PC-9 (cell line): ENCODE data around the gene GUCY2D. TPM values are rescaled to one million over a fixed set of nuclear protein-coding genes. Genes with fewer than 3 reads are reported as not detected.
A peak's percentile ranks its signal among the peaks of the same experiment; 100 is the strongest.

Experiments used
- BruUV-seq: library from RNA; stranded (reverse); fragments of 400-500 nt; replicated peaks from 2 replicates; lab custom pipeline; 2021; lab: Mats Ljungman, UMichigan
- CTCF ChIA-PET: fragments of 300-600 bp; sonication (Branson Sonifier 250); formaldehyde crosslinking; loops from one replicate; lab custom pipeline; 2022; ENCODE audit warnings: antibody characterized with exemption; lab: Charles Lee
- POLR2A ChIA-PET: fragments of 300-600 bp; sonication (Branson Sonifier 250); formaldehyde crosslinking; loops from one replicate; lab custom pipeline; 2022; ENCODE audit warnings: antibody characterized with exemption; ENCODE audit not compliant: unreplicated experiment; lab: Charles Lee
- DNase-seq, 2 experiments: peaks; one replicate each; pipeline versions ENCODE4 v3.0.0 to v3.0.0-alpha.2; 2015 to 2022; ENCODE audit warnings: mixed read lengths in 1 of 2
- H2AFZ ChIP-seq: fragments of 200-600 bp; sonication (generic); 2 replicates; pipeline ENCODE4 v1.8.1; 2017; ENCODE audit warnings: antibody characterized with exemption
- H3F3A ChIP-seq: fragments of 200-600 bp; sonication (generic); 2 replicates; pipeline ENCODE4 v1.8.1; 2017; ENCODE audit warnings: antibody characterized with exemption, mild to moderate bottlenecking, low read depth; ENCODE audit not compliant: insufficient read depth
- H3K27ac ChIP-seq: fragments of 200-600 bp; sonication (generic); 2 replicates; pipeline ENCODE4 v1.6.1; 2016; ENCODE audit warnings: mixed run types
- H3K27me3 ChIP-seq: fragments of 200-600 bp; sonication (generic); 2 replicates; pipeline ENCODE4 v1.6.1; 2016; ENCODE audit warnings: low read depth, mixed run types; ENCODE audit not compliant: insufficient read depth
- H3K36me3 ChIP-seq: fragments of 200-600 bp; sonication (generic); 2 replicates; pipeline ENCODE4 v1.6.1; 2016; ENCODE audit warnings: low read depth, mixed run types
- H3K4me1 ChIP-seq: fragments of 200-600 bp; sonication (generic); replicated peaks from 2 replicates; pipeline ENCODE4 v1.6.1; 2016; ENCODE audit warnings: mixed run types; ENCODE audit not compliant: insufficient read depth
- H3K4me2 ChIP-seq: fragments of 200-600 bp; sonication (generic); 2 replicates; pipeline ENCODE4 v1.6.1; 2017; ENCODE audit warnings: mixed run types
- H3K4me3 ChIP-seq: fragments of 200-600 bp; sonication (generic); 2 replicates; pipeline ENCODE4 v1.6.1; 2016; ENCODE audit warnings: mixed run types
- H3K79me2 ChIP-seq: fragments of 200-600 bp; sonication (generic); 2 replicates; pipeline ENCODE4 v1.6.1; 2017; ENCODE audit warnings: low read depth, mixed run types
- H3K9me2 ChIP-seq: fragments of 200-600 bp; sonication (generic); 2 replicates; pipeline ENCODE4 v1.8.1; 2017; ENCODE audit warnings: mild to moderate bottlenecking; ENCODE audit not compliant: insufficient read depth
- H3K9me3 ChIP-seq: fragments of 200-600 bp; sonication (generic); 2 replicates; pipeline ENCODE4 v1.8.1; 2016; ENCODE audit warnings: low read depth; ENCODE audit not compliant: insufficient read depth
- H4K20me1 ChIP-seq: fragments of 200-600 bp; sonication (generic); 2 replicates; pipeline ENCODE4 v1.8.1; 2017; ENCODE audit not compliant: insufficient read depth
- EZH2 ChIP-seq: fragments of 200-600 bp; sonication (generic); IDR thresholded peaks from 2 replicates; pipeline ENCODE4 v1.8.0; 2017; ENCODE audit warnings: antibody characterized with exemption, low read depth
- intact Hi-C: fragments of 100-400 bp; cut with micrococcal nuclease; formaldehyde crosslinking; loops from one replicate; pipeline ENCODE4 v1.10.0; 2022; ENCODE audit not compliant: unreplicated experiment
- total RNA-seq: library from RNA; stranded (reverse); gene quantifications from 2 replicates; pipeline ENCODE4 v1.2.3, GENCODE V29; 2021
- TF ChIP-seq, protein P1 (sequence below): fragments of 200-600 bp; sonication (generic); conservative IDR thresholded peaks from 2 replicates; pipeline ENCODE4 v1.6.1; 2017; ENCODE audit warnings: mixed run types, antibody characterized with exemption, mild to moderate bottlenecking, moderate library complexity

Gene GUCY2D
- total RNA-seq, 1 experiment from 2014 or later, result 0.79 TPM

DNA sequence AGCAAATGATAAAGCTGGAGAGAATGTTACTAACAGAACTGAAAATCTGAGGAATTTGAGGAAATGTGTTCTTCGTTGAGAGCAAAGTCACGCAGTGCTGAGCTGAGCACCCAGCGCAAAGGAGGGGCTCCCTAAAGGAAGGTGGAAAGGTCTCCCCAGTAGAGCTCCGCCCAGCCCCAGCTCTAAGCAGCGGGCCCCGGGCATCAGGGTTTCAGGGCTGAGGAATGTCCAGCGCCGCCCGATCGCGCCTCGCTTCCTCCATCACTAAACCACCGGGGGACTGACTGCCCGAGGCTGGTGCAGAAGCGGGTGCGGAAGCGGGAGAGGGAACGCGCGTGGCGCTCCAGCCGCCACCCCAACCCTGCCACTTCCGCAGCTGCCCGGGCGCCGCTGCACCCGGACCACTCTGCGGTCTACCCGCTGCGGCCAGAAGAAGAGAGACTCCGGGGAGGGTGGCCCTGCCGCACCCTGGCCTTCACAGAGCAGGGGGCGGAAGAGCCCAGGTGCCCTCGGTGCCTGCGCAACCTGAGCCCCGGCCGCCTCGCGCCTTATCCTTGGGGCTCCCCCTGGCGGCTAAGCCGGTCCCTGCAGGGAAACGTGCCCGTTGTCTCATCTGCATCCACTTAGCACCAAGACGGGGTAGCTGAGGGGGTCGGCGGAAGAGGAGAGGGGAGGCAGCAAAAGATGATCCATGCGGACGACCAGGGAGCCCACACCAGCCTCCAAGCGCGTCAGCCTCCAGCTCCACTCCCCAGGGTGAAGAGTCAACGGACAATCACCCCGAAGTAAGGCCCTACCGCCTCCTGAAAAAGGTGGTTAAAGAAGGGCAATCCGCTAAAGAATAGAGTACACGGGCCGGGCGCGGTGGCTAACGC, 12.4 kb upstream of the GUCY2D start:
- ChIA-PET POLR2A (interaction anchor here (0.5 to 0.7 kb wide), 3 partner anchors 52 to 155 kb away, joined by 6 to 8 read pairs (median 8); no protein-coding TSS in a partner anchor), CTCF (interaction anchor here (0.6 to 2.9 kb wide), 18 partner anchors 15 to 340 kb away, joined by 3 to 13 read pairs (median 4); partner anchors contain the start of genes ATP1B2, CNTROB, RNF227 and TRAPPC1)

DNA sequence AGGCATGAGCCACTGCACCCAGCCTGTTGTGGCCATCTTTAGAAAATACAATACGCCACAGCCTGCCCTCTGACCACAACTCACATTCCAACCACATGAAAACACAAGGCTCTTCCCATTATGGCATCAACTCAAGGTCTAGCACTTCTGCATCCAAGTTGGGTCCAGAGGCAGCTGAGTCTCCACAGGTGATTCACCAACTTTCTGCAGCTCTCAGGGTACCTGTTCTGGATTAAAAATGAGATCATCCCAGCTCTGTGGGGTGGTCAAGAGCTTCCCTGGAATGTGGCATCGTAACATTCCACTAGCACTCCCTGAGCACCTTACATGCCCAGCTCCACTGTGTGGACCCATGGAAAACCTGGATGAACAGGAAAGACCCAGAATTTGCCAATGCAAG, 9.9 kb upstream of the GUCY2D start:
- peak; percentile 70 to 77 for DNase-seq
- H3K9me3 ChIP-seq, result no peaks in the 10 kb centered on the region
- H4K20me1 ChIP-seq, result no peaks in the 10 kb centered on the region
- BruUV-seq, result no TSS peak
- H3K4me1 ChIP-seq, result peaks cover 8% of the 10 kb centered on the region; the same call in 1 of the 2 replicates
- no peaks in the 10 kb centered on the region for H3K27me3 ChIP-seq
- H3F3A ChIP-seq, result peaks cover 19% of the 10 kb centered on the region; the same call in 1 of the 2 replicates
- intact Hi-C loops, result loop anchor here (5.0 kb wide), 1 partner anchor 65 kb away; no protein-coding TSS in a partner anchor
- ChIA-PET CTCF (interaction anchor here (0.9 kb wide), 1 partner anchor 49 kb away, joined by 3 read pairs; no protein-coding TSS in a partner anchor), POLR2A (interaction anchor here (0.7 kb wide), 1 partner anchor 232 kb away, joined by 3 read pairs; no protein-coding TSS in a partner anchor)
- no peak overlapping the region for H3K4me3 ChIP-seq
- no peak overlapping the region for H2AFZ ChIP-seq
- no peaks in the 10 kb centered on the region for H3K79me2 ChIP-seq
- no peaks in the 10 kb centered on the region for H3K9me2 ChIP-seq
- no peaks in the 10 kb centered on the region for H3K36me3 ChIP-seq
- no peak for TF ChIP-seq EZH2
- H3K4me2 ChIP-seq, result no peak overlapping the region
- H3K27ac ChIP-seq, result no peak overlapping the region

More for the DNA sequence above, 12.4 kb upstream of the GUCY2D start:
- Histone ChIP-seq H2AFZ (peak overlapping the region; percentile 88), H3K36me3 (no peaks in the 10 kb centered on the region), H3K4me2 (peak overlapping the region; percentile 78), H3K4me1 (no peaks in the 10 kb centered on the region; the same call in 1 of the 2 replicates), H3K27me3 (no peaks in the 10 kb centered on the region), H3K79me2 (no peaks in the 10 kb centered on the region), H3K4me3 (peak overlapping the region; percentile 62), H3K9me2 (no peaks in the 10 kb centered on the region), H3K9me3 (no peaks in the 10 kb centered on the region), H4K20me1 (no peaks in the 10 kb centered on the region), H3K27ac (no peak overlapping the region), H3F3A (peaks cover 15% of the 10 kb centered on the region; the same call in 1 of the 2 replicates)
- TF ChIP-seq, protein P1, sequence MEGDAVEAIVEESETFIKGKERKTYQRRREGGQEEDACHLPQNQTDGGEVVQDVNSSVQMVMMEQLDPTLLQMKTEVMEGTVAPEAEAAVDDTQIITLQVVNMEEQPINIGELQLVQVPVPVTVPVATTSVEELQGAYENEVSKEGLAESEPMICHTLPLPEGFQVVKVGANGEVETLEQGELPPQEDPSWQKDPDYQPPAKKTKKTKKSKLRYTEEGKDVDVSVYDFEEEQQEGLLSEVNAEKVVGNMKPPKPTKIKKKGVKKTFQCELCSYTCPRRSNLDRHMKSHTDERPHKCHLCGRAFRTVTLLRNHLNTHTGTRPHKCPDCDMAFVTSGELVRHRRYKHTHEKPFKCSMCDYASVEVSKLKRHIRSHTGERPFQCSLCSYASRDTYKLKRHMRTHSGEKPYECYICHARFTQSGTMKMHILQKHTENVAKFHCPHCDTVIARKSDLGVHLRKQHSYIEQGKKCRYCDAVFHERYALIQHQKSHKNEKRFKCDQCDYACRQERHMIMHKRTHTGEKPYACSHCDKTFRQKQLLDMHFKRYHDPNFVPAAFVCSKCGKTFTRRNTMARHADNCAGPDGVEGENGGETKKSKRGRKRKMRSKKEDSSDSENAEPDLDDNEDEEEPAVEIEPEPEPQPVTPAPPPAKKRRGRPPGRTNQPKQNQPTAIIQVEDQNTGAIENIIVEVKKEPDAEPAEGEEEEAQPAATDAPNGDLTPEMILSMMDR, result peak; percentile 83
- no peak for TF ChIP-seq EZH2
- intact Hi-C loops, result loop anchor here (1.0 to 5.0 kb wide), 7 partner anchors 51 to 247 kb away; partner anchors contain the start of gene CNTROB
- peak; percentile 40 to 92 for DNase-seq
- BruUV-seq, result no TSS peak

DNA sequence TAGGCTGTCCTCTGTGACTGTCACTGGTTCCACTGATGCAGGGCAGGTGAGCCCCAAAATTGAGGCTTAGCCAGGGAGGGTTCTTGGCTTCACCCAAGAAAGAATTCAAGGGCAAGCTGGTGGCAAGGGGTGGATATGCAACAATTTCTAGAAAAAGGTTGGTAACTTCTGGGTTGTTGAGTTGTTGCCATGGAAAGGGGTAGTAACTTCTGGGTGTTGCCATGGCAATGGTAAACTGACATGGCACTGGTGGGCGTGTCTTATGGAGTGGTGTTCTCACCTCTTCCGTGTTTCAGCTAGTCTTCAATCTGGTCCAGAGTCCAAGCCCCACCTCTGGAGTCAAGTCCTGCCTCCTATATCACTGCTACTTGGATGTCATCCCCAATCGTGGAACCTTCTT, 9.5 kb upstream of the GUCY2D start:
- Histone ChIP-seq H2AFZ (no peak overlapping the region), H3F3A (peaks cover 19% of the 10 kb centered on the region; the same call in 1 of the 2 replicates), H3K4me2 (no peak overlapping the region), H3K27ac (no peak overlapping the region), H4K20me1 (no peaks in the 10 kb centered on the region), H3K9me2 (no peaks in the 10 kb centered on the region), H3K9me3 (no peaks in the 10 kb centered on the region), H3K4me1 (peaks cover 8% of the 10 kb centered on the region; the same call in 1 of the 2 replicates), H3K27me3 (no peaks in the 10 kb centered on the region), H3K4me3 (no peak overlapping the region), H3K79me2 (no peaks in the 10 kb centered on the region), H3K36me3 (no peaks in the 10 kb centered on the region)
- DNase-seq, result no peak
- TF ChIP-seq EZH2, result no peak
- TF ChIP-seq, protein P1, result no peak
- ChIA-PET CTCF (interaction anchor here (0.9 kb wide), 1 partner anchor 49 kb away, joined by 3 read pairs; no protein-coding TSS in a partner anchor), POLR2A (interaction anchor here (0.7 kb wide), 1 partner anchor 231 kb away, joined by 3 read pairs; no protein-coding TSS in a partner anchor)
- intact Hi-C loops, result loop anchor here (5.0 kb wide), 1 partner anchor 64 kb away; no protein-coding TSS in a partner anchor
- BruUV-seq, result no TSS peak
